HepG2 (cell line): ENCODE results near the gene PTX4. TPM values are rescaled to one million over a fixed set of nuclear protein-coding genes. Genes with fewer than 3 reads are reported as not detected.
A peak's percentile ranks its signal among the peaks of the same experiment; 100 is the strongest.

Experiments
- BCL3 ChIP-seq: sonication (generic); formaldehyde crosslinking; IDR thresholded peaks from 2 replicates; pipeline ENCODE4 v1.5.1; 2020; ENCODE audit warnings: mild to moderate bottlenecking, missing genetic modification reagents, moderate library complexity
- FOXP1 ChIP-seq, 2 experiments: fragments of 450-650 bp in 1 of 2; IDR thresholded peaks; 2 replicates each; pipeline ENCODE4 v1.6.1; 2017 to 2018; ENCODE audit warnings: antibody characterized with exemption in 1 of 2
- IKZF4 ChIP-seq: sonication (generic); formaldehyde crosslinking; IDR thresholded peaks from 2 replicates; pipeline ENCODE4 v1.5.1; 2020; ENCODE audit warnings: borderline replicate concordance, mild to moderate bottlenecking, low read depth, missing genetic modification reagents; ENCODE audit errors: not compliant biosample characterization
- IRF1 ChIP-seq: sonication (generic); formaldehyde crosslinking; IDR thresholded peaks from 2 replicates; pipeline ENCODE4 v1.4.0; 2020; ENCODE audit warnings: low read depth, mild to moderate bottlenecking, missing genetic modification reagents
- KDM6A ChIP-seq: IDR thresholded peaks from 2 replicates; pipeline ENCODE4 v1.6.1; 2016; ENCODE audit warnings: low read depth
- KMT2A ChIP-seq: sonication (generic); formaldehyde crosslinking; IDR thresholded peaks from 2 replicates; pipeline ENCODE4 v1.4.0; 2020; ENCODE audit warnings: missing genetic modification reagents
- MATR3 ChIP-seq: sonication (generic); formaldehyde crosslinking; IDR thresholded peaks from 2 replicates; pipeline ENCODE4 v1.4.0; 2020; ENCODE audit warnings: missing genetic modification reagents
- NFATC3 ChIP-seq: sonication (generic); formaldehyde crosslinking; IDR thresholded peaks from 2 replicates; pipeline ENCODE4 v1.5.1; 2020; ENCODE audit warnings: mild to moderate bottlenecking, missing genetic modification reagents
- NFKB2 ChIP-seq: sonication (generic); formaldehyde crosslinking; IDR thresholded peaks from 2 replicates; pipeline ENCODE4 v1.4.0; 2020; ENCODE audit warnings: missing genetic modification reagents, borderline replicate concordance
- PHF21A ChIP-seq: sonication (generic); formaldehyde crosslinking; IDR thresholded peaks from 2 replicates; pipeline ENCODE4 v1.5.0; 2020; ENCODE audit warnings: mild to moderate bottlenecking, missing genetic modification reagents
- POLR2G ChIP-seq: fragments of 200-400 bp; formaldehyde crosslinking; IDR thresholded peaks from 2 replicates; pipeline ENCODE4 v1.6.1; 2018; ENCODE audit warnings: mild to moderate bottlenecking, low read depth, low read length, moderate library complexity
- PRPF4 ChIP-seq: fragments of 200-400 bp; formaldehyde crosslinking; IDR thresholded peaks from 2 replicates; pipeline ENCODE4 v1.6.1; 2016; ENCODE audit warnings: low read length, low read depth; ENCODE audit not compliant: poor library complexity, severe bottlenecking
- REPIN1 ChIP-seq: sonication (generic); formaldehyde crosslinking; IDR thresholded peaks from 2 replicates; pipeline ENCODE4 v1.8.0; 2022; ENCODE audit warnings: missing genetic modification reagents, low read depth, mild to moderate bottlenecking, borderline replicate concordance
- SATB2 ChIP-seq: sonication (generic); formaldehyde crosslinking; IDR thresholded peaks from 2 replicates; pipeline ENCODE4 v1.5.0; 2020; ENCODE audit warnings: missing genetic modification reagents
- SMC3 ChIP-seq: IDR thresholded peaks from 2 replicates; pipeline ENCODE4 v1.6.1; 2011; ENCODE audit warnings: low read length, improper control_type of control experiment
- XRCC5 ChIP-seq: fragments of 200-400 bp; formaldehyde crosslinking; optimal IDR thresholded peaks from 2 replicates; pipeline ENCODE3; 2017; ENCODE audit warnings: mild to moderate bottlenecking, low read length
- ZBTB7B ChIP-seq: sonication (generic); formaldehyde crosslinking; IDR thresholded peaks from 2 replicates; pipeline ENCODE4 v1.4.0; 2020; ENCODE audit warnings: missing genetic modification reagents
- ZNF3 ChIP-seq: IDR thresholded peaks from 2 replicates; pipeline ENCODE4 v1.7.0; 2017; ENCODE audit warnings: inconsistent platforms
- ZNF317 ChIP-seq: sonication (generic); formaldehyde crosslinking; IDR thresholded peaks from 2 replicates; pipeline ENCODE4 v1.5.0; 2020; ENCODE audit warnings: mild to moderate bottlenecking, missing genetic modification reagents
- ZSCAN25 ChIP-seq: sonication (generic); formaldehyde crosslinking; IDR thresholded peaks from 2 replicates; pipeline ENCODE4 v1.8.0; 2022; ENCODE audit warnings: mild to moderate bottlenecking, missing genetic modification reagents
- polyA plus RNA-seq, 8 experiments: library from polyadenylated mRNA; depleted of rRNA in 3 of 8; stranded (reverse) in 7 of 8; unstranded in 1 of 8; fragments of >200 nt; fragmentation: Illumina TruSeq in 4 of 8; extraction: Trizol in 4 of 8; gene quantifications; 2 replicates each; pipeline versions ENCODE4 v1.2.1 to v1.2.3, GENCODE V29; 2011 to 2016; ENCODE audit warnings: low read depth in 4 of 8, missing spikeins in 1 of 8, mixed read lengths in 1 of 8; ENCODE audit not compliant: insufficient read depth in 1 of 8
- total RNA-seq, 5 experiments: library from RNA; depleted of rRNA; stranded (reverse); fragments of >200 nt; fragmentation: Illumina TruSeq; extraction: Trizol; gene quantifications; 2 replicates each; pipeline ENCODE4 v1.2.3, GENCODE V29; 2016; ENCODE audit warnings: low read depth in 1 of 5
- TF ChIP-seq, protein P1 (sequence below): IDR thresholded peaks from 2 replicates; pipeline ENCODE4 v1.6.1; 2016; ENCODE audit warnings: low read depth, borderline replicate concordance
- TF ChIP-seq, protein P2 (sequence below): sonication (generic); formaldehyde crosslinking; IDR thresholded peaks from 2 replicates; pipeline ENCODE4 v1.9.0; 2021; ENCODE audit warnings: missing genetic modification reagents, mild to moderate bottlenecking, borderline replicate concordance
- TF ChIP-seq, protein P3 (sequence below): sonication (generic); formaldehyde crosslinking; IDR thresholded peaks from 2 replicates; pipeline ENCODE4 v1.4.0; 2020; ENCODE audit warnings: missing genetic modification reagents
- TF ChIP-seq, protein P4 (sequence below): sonication (generic); formaldehyde crosslinking; IDR thresholded peaks from 2 replicates; pipeline ENCODE4 v1.5.0; 2020; ENCODE audit warnings: mild to moderate bottlenecking, missing genetic modification reagents, moderate library complexity

The PTX4 gene
- total and polyA plus RNA-seq, 2 of the 13 experiments (the other 11 are each of a cell fraction or from before 2014, with no cell fraction given): 0.04 TPM; not detected in 1

GRCh38 chr16:1494129-1494640 lies 5.4 kb upstream of the PTX4 start (continued):
- TF ChIP-seq ZBTB7B (CRISPR knock-in tag) (no peak), KDM6A (CRISPR knock-in tag) (no peak), MATR3 (no peak), SATB2 (CRISPR knock-in tag) (no peak), ZSCAN25 (CRISPR knock-in tag) (no peak), POLR2G (no peak), NFATC3 (CRISPR knock-in tag) (no peak), BCL3 (CRISPR knock-in tag) (no peak), ZNF3 (CRISPR knock-in tag) (no peak), PHF21A (CRISPR knock-in tag) (no peak), IRF1 (CRISPR knock-in tag) (no peak), ZNF317 (CRISPR knock-in tag) (no peak), KMT2A (CRISPR knock-in tag) (0 out of 2 replicates have a peak, but pooled peaks have one; percentile 24), FOXP1 (IDR thresholded peaks at IDR 0.05) (no peak), FOXP1 (CRISPR knock-in tag; IDR thresholded peaks at IDR 0.05) (no peak), XRCC5 (peak; percentile 20), REPIN1 (CRISPR knock-in tag) (no peak), SMC3 (peak; percentile 3; the same call in 1 of the 2 replicates), NFKB2 (CRISPR knock-in tag) (no peak), IKZF4 (no peak), PRPF4 (no peak)
- TF ChIP-seq, protein P1, sequence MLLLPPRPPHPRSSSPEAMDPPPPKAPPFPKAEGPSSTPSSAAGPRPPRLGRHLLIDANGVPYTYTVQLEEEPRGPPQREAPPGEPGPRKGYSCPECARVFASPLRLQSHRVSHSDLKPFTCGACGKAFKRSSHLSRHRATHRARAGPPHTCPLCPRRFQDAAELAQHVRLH (CRISPR knock-in tag): no peak
- TF ChIP-seq, protein P2, sequence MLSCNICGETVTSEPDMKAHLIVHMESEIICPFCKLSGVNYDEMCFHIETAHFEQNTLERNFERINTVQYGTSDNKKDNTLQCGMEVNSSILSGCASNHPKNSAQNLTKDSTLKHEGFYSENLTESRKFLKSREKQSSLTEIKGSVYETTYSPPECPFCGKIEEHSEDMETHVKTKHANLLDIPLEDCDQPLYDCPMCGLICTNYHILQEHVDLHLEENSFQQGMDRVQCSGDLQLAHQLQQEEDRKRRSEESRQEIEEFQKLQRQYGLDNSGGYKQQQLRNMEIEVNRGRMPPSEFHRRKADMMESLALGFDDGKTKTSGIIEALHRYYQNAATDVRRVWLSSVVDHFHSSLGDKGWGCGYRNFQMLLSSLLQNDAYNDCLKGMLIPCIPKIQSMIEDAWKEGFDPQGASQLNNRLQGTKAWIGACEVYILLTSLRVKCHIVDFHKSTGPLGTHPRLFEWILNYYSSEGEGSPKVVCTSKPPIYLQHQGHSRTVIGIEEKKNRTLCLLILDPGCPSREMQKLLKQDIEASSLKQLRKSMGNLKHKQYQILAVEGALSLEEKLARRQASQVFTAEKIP (CRISPR knock-in tag): no peak
- TF ChIP-seq, protein P3, sequence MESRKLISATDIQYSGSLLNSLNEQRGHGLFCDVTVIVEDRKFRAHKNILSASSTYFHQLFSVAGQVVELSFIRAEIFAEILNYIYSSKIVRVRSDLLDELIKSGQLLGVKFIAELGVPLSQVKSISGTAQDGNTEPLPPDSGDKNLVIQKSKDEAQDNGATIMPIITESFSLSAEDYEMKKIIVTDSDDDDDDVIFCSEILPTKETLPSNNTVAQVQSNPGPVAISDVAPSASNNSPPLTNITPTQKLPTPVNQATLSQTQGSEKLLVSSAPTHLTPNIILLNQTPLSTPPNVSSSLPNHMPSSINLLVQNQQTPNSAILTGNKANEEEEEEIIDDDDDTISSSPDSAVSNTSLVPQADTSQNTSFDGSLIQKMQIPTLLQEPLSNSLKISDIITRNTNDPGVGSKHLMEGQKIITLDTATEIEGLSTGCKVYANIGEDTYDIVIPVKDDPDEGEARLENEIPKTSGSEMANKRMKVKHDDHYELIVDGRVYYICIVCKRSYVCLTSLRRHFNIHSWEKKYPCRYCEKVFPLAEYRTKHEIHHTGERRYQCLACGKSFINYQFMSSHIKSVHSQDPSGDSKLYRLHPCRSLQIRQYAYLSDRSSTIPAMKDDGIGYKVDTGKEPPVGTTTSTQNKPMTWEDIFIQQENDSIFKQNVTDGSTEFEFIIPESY (CRISPR knock-in tag): peak; percentile 33; the same call in 1 of the 2 replicates
- TF ChIP-seq, protein P4, sequence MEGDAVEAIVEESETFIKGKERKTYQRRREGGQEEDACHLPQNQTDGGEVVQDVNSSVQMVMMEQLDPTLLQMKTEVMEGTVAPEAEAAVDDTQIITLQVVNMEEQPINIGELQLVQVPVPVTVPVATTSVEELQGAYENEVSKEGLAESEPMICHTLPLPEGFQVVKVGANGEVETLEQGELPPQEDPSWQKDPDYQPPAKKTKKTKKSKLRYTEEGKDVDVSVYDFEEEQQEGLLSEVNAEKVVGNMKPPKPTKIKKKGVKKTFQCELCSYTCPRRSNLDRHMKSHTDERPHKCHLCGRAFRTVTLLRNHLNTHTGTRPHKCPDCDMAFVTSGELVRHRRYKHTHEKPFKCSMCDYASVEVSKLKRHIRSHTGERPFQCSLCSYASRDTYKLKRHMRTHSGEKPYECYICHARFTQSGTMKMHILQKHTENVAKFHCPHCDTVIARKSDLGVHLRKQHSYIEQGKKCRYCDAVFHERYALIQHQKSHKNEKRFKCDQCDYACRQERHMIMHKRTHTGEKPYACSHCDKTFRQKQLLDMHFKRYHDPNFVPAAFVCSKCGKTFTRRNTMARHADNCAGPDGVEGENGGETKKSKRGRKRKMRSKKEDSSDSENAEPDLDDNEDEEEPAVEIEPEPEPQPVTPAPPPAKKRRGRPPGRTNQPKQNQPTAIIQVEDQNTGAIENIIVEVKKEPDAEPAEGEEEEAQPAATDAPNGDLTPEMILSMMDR (CRISPR knock-in tag): peak; percentile 84
